ENCODE measurements around the gene LARP1.

The LARP1 gene

DNA sequence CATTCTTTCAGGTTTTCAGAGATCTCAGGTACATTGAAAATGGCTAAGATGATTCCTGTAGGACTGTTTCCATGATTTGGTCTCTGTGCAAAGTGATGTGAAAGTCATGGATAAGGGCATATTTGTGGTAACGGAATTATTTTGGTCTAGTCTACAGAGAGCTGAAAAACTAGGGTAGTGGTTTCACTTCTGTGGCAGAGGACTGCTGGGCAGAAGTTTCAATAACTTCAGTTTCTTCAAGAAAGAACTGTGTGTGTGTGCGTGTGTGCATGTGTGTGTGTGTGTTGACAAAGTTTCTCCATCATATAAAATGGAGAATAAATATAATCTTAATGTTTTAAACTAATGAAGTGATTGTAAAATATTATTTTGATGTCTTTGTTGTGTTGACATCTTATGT is 107.6 kb downstream of the LARP1 start:
- no peak for DNase-seq

DNA sequence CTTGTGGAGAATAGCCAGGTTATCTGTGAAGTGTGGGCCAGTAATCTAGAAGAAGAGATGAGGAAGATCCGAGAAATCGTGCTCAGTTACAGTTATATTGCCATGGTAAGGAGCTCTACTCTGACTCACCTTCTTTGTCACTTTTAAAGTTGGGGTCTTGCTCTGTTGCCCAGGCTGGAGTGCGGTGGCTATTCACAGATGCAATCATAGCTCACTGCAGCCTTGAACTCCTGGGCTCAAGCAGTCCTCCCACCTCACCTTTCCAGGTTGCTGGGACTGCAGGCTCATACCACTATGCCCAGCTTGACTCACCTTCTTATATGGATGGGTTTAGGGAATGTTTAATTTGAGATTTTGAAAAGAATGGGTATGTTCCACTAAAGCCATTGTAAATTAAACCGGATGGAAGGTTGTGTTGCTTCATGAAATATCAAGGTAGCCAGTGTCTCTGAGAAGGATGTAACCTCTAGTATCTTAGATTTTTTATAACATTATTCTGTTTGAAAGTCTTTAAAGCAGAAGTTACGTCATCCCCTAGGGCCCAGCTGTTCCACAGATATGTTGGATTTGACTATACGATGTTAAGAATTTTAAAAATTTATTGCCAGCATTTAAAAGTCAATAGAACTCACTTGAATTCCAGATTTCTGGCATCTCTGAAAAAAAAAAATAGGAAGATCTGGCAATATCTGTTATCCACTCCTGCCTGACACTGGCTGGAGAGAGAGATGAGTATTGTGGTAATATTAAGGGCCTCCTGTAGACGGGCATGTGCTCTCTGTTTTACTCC is 108.3 kb downstream of the LARP1 start:
- no peak for DNase-seq

DNA sequence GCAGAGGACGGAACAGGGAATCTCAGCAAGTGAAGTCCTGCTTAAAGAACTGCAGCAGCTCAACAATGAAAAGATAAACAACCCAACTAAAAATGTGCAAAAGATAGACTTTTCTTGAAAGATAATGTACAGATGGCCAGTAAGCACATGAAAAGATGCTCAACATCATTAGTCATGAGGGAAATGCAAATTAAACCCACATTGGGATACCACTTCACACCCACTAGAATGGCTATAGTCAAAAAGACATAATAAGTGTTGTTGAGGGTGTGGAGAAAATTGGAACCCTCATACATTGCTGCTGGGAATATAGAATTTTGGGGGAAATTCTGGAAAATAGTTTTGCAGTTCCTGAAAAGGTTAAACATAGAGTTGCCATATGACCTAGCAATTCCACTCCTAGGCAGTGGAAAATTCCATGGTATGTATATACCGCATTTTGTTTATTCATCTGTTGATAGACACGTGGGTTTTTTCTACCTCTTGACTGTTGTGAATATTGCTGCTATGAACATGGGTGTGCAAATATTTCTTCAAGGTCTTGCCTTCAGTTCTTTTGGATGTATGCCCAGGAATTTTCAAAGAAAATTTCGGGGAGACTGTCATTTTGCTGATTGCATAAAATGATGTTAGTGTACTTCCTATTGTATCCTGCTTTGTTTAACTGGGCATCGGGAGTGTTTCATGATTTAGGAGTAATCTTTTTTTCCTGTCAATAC is 110.4 kb downstream of the LARP1 start:
- DNase-seq: no peak

DNA sequence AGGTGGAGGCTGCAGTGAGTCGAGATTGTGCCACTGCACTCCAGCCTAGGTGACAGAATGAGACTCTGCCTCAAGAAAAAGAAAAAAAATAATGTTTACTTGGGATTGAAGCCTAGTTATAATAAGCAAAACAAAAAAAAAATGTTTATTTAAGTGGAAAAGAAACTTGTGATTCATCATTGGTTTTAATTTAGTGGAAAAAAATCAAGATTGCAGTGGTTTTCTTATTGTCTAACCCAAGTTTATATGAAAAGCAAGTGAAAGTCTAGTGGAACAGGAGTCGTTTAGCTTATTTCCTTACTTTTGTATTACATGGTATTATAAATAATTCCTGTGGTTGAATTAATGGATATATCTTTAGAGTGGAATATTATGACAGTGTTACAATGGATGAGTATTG is 111.7 kb downstream of the LARP1 start:
- DNase-seq: no peak

All from activated CD4-positive, alpha-beta T cell treated with anti-CD3 and anti-CD28 coated beads, Interleukin-10, Interleukin-2, amounts not matched to agents 100 ng/mL and 50 ng/mL, durations not matched to agents 16 hours and 8 hours (primary cell).